WTC11 (cell line): Measurements from ENCODE around the gene SBF2.

Experiments
- ATF3 ChIP-seq: sonication (generic); formaldehyde crosslinking; conservative IDR thresholded peaks from 2 replicates; pipeline ENCODE4 v1.8.1; 2022; ENCODE audit warnings: mild to moderate bottlenecking, missing genetic modification reagents
- CBFB ChIP-seq: sonication (generic); formaldehyde crosslinking; IDR thresholded peaks from 2 replicates; pipeline ENCODE4 v1.8.1; 2022; ENCODE audit warnings: mild to moderate bottlenecking, low read depth, missing genetic modification reagents
- CTCF ChIP-seq: fragments of 200-600 bp; IDR thresholded peaks from 2 replicates; pipeline ENCODE4 v1.8.0; 2022; ENCODE audit warnings: antibody characterized with exemption
- FOXJ3 ChIP-seq: sonication (generic); formaldehyde crosslinking; IDR thresholded peaks from 2 replicates; pipeline ENCODE4 v1.9.0; 2021; ENCODE audit warnings: missing genetic modification reagents, mild to moderate bottlenecking, borderline replicate concordance
- FOXP1 ChIP-seq: sonication (generic); formaldehyde crosslinking; IDR thresholded peaks from 2 replicates; pipeline ENCODE4 v1.8.0; 2022; ENCODE audit warnings: missing genetic modification reagents, mild to moderate bottlenecking, moderate library complexity, borderline replicate concordance
- MAX ChIP-seq: sonication (generic); formaldehyde crosslinking; IDR thresholded peaks from 2 replicates; pipeline ENCODE4 v1.8.0; 2022; ENCODE audit warnings: mild to moderate bottlenecking, missing genetic modification reagents
- NFE2L1 ChIP-seq: sonication (generic); formaldehyde crosslinking; IDR thresholded peaks from 2 replicates; pipeline ENCODE4 v1.8.1; 2023; ENCODE audit warnings: missing genetic modification reagents
- NFYB ChIP-seq: sonication (generic); formaldehyde crosslinking; conservative IDR thresholded peaks from 2 replicates; pipeline ENCODE4 v1.8.0; 2022; ENCODE audit warnings: low read depth, missing genetic modification reagents
- TCF7 ChIP-seq: sonication (generic); formaldehyde crosslinking; IDR thresholded peaks from 2 replicates; pipeline ENCODE4 v1.8.0; 2022; ENCODE audit warnings: mild to moderate bottlenecking, low read depth, missing genetic modification reagents, moderate library complexity
- TF ChIP-seq, protein P1 (sequence below): sonication (generic); formaldehyde crosslinking; IDR thresholded peaks from 2 replicates; pipeline ENCODE4 v1.8.0; 2022; ENCODE audit warnings: mild to moderate bottlenecking, missing genetic modification reagents
- TF ChIP-seq, protein P2 (sequence below): sonication (generic); formaldehyde crosslinking; IDR thresholded peaks from 2 replicates; pipeline ENCODE4 v1.8.1; 2023; ENCODE audit warnings: mild to moderate bottlenecking, missing genetic modification reagents, moderate library complexity
- TF ChIP-seq, protein P3 (sequence below): sonication (generic); formaldehyde crosslinking; IDR thresholded peaks from 2 replicates; pipeline ENCODE4 v1.8.0; 2022; ENCODE audit warnings: missing genetic modification reagents
- TF ChIP-seq, protein P4 (sequence below): sonication (generic); formaldehyde crosslinking; IDR thresholded peaks from 2 replicates; pipeline ENCODE4 v1.8.1; 2022; ENCODE audit warnings: mild to moderate bottlenecking, moderate library complexity, missing genetic modification reagents

DNA sequence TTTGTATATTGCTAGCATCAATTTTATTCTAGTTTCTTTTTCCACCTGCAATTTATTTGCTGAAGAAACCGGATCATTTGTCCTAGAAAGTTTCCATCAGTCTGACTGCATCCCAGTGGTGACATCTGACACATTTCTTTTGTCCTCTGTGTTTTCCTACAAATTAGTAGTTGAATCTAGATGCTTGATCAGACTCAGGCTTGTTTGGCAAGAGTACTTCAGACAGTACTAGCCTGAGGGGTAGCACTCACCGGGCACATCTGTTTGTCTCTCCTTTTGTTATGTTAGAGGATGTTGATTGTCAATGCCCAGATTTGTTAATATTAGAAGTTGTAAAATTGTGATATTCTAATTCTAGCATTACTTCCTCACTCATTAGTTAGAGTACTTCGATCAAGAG lies 425.4 kb downstream of the SBF2 start:
- TF ChIP-seq CTCF = no peak
- TF ChIP-seq TCF7 (CRISPR knock-in tag) = no peak
- no peak for TF ChIP-seq MAX
- TF ChIP-seq, protein P1, sequence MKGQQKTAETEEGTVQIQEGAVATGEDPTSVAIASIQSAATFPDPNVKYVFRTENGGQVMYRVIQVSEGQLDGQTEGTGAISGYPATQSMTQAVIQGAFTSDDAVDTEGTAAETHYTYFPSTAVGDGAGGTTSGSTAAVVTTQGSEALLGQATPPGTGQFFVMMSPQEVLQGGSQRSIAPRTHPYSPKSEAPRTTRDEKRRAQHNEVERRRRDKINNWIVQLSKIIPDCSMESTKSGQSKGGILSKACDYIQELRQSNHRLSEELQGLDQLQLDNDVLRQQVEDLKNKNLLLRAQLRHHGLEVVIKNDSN = no peak
- TF ChIP-seq, protein P2, sequence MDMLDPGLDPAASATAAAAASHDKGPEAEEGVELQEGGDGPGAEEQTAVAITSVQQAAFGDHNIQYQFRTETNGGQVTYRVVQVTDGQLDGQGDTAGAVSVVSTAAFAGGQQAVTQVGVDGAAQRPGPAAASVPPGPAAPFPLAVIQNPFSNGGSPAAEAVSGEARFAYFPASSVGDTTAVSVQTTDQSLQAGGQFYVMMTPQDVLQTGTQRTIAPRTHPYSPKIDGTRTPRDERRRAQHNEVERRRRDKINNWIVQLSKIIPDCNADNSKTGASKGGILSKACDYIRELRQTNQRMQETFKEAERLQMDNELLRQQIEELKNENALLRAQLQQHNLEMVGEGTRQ (CRISPR knock-in tag) = no peak
- TF ChIP-seq CBFB = no peak
- no peak for TF ChIP-seq NFE2L1 (CRISPR knock-in tag)
- no peak for TF ChIP-seq FOXJ3
- TF ChIP-seq FOXP1 = no peak
- TF ChIP-seq, protein P3, sequence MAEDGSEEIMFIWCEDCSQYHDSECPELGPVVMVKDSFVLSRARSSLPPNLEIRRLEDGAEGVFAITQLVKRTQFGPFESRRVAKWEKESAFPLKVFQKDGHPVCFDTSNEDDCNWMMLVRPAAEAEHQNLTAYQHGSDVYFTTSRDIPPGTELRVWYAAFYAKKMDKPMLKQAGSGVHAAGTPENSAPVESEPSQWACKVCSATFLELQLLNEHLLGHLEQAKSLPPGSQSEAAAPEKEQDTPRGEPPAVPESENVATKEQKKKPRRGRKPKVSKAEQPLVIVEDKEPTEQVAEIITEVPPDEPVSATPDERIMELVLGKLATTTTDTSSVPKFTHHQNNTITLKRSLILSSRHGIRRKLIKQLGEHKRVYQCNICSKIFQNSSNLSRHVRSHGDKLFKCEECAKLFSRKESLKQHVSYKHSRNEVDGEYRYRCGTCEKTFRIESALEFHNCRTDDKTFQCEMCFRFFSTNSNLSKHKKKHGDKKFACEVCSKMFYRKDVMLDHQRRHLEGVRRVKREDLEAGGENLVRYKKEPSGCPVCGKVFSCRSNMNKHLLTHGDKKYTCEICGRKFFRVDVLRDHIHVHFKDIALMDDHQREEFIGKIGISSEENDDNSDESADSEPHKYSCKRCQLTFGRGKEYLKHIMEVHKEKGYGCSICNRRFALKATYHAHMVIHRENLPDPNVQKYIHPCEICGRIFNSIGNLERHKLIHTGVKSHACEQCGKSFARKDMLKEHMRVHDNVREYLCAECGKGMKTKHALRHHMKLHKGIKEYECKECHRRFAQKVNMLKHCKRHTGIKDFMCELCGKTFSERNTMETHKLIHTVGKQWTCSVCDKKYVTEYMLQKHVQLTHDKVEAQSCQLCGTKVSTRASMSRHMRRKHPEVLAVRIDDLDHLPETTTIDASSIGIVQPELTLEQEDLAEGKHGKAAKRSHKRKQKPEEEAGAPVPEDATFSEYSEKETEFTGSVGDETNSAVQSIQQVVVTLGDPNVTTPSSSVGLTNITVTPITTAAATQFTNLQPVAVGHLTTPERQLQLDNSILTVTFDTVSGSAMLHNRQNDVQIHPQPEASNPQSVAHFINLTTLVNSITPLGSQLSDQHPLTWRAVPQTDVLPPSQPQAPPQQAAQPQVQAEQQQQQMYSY (CRISPR knock-in tag) = no peak
- no peak for TF ChIP-seq ATF3
- no peak for TF ChIP-seq NFYB (CRISPR knock-in tag)
- TF ChIP-seq, protein P4, sequence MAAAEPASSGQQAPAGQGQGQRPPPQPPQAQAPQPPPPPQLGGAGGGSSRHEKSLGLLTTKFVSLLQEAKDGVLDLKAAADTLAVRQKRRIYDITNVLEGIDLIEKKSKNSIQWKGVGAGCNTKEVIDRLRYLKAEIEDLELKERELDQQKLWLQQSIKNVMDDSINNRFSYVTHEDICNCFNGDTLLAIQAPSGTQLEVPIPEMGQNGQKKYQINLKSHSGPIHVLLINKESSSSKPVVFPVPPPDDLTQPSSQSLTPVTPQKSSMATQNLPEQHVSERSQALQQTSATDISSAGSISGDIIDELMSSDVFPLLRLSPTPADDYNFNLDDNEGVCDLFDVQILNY (CRISPR knock-in tag) = no peak
